Measurements from ENCODE around the gene VSNL1. TPM values are rescaled to one million over a fixed set of nuclear protein-coding genes. Genes with fewer than 3 reads are reported as not detected.

VSNL1 gene
- not detected for total RNA-seq

- Mint-ChIP-seq H3K27me3 (peaks cover 51% of the 10 kb centered on the region), H3K27ac (no peak within 1 kb of the TSS), H3K9me3 (peaks cover 2% of the 10 kb centered on the region), H3K4me3 (no peak within 1 kb of the TSS), H3K36me3 (ENCODE audit: low read depth) (no peaks in the 10 kb centered on the region), H3K4me1 (ENCODE audit: low read depth) (peaks cover 4% of the 10 kb centered on the region)
- intact Hi-C loops (cut with micrococcal nuclease) = no loop called here
- ChIA-PET POLR2A (interaction anchor here (0.9 kb wide), 1 partner anchor 20 kb away, joined by 3 read pairs; no protein-coding TSS in a partner anchor), CTCF (no interaction called here)
- no peak for TF ChIP-seq CTCF (IDR thresholded peaks at IDR 0.05)
- DNase-seq (no peak), ATAC-seq (no peak)
These were observed at the start of gene VSNL1 for GRCh38 chr2:17540093-17540812. Gene VSNL1 (plus strand): TSS chr2:17540696. CDS start chr2:17592075, 51,379 bp downstream.

- TF ChIP-seq CTCF (IDR thresholded peaks at IDR 0.05) = no peak
- H3K4me3 Mint-ChIP-seq = no peak overlapping the region
- intact Hi-C loops (cut with micrococcal nuclease) = no loop called here
- H3K27ac Mint-ChIP-seq = no peak overlapping the region
- POLR2A ChIA-PET = no interaction called here
- H3K27me3 Mint-ChIP-seq = no peaks in the 10 kb centered on the region
- CTCF ChIA-PET = no interaction called here
- no peaks in the 10 kb centered on the region for H3K4me1 Mint-ChIP-seq (ENCODE audit: low read depth)
- H3K36me3 Mint-ChIP-seq (ENCODE audit: low read depth) = no peaks in the 10 kb centered on the region
- no peaks in the 10 kb centered on the region for H3K9me3 Mint-ChIP-seq
- DNase-seq (no peak), ATAC-seq (no peak)
These were observed 44.9 kb upstream of the VSNL1 start for GRCh38 chr2:17495590-17495989.

GRCh38 chr2:17497718-17498117 is 42.8 kb upstream of the VSNL1 start:
- intact Hi-C loops (cut with micrococcal nuclease) = no loop called here
- ChIA-PET CTCF (no interaction called here), POLR2A (no interaction called here)
- TF ChIP-seq CTCF (IDR thresholded peaks at IDR 0.05) = no peak
- Mint-ChIP-seq H3K4me3 (no peak overlapping the region), H3K9me3 (no peaks in the 10 kb centered on the region), H3K4me1 (ENCODE audit: low read depth) (no peaks in the 10 kb centered on the region), H3K27me3 (no peaks in the 10 kb centered on the region), H3K36me3 (ENCODE audit: low read depth) (no peaks in the 10 kb centered on the region), H3K27ac (no peak overlapping the region)
- ATAC-seq = no peak
- DNase-seq = no peak

- ChIA-PET POLR2A (no interaction called here), CTCF (no interaction called here)
- H3K4me1 Mint-ChIP-seq (ENCODE audit: low read depth) = no peaks in the 10 kb centered on the region
- no peak overlapping the region for H3K27ac Mint-ChIP-seq
- no peak for TF ChIP-seq CTCF (IDR thresholded peaks at IDR 0.05)
- H3K27me3 Mint-ChIP-seq = no peaks in the 10 kb centered on the region
- no peak for DNase-seq
- H3K9me3 Mint-ChIP-seq = no peaks in the 10 kb centered on the region
- ATAC-seq = no peak
- H3K4me3 Mint-ChIP-seq = no peak overlapping the region
- no peaks in the 10 kb centered on the region for H3K36me3 Mint-ChIP-seq (ENCODE audit: low read depth)
- intact Hi-C loops (cut with micrococcal nuclease) = no loop called here
These were observed 33.5 kb upstream of the VSNL1 start for GRCh38 chr2:17506736-17507616.

GRCh38 chr2:17515652-17516051 is 24.8 kb upstream of the VSNL1 start:
- Mint-ChIP-seq H3K36me3 (ENCODE audit: low read depth) (no peaks in the 10 kb centered on the region), H3K27me3 (peaks cover 12% of the 10 kb centered on the region), H3K4me1 (ENCODE audit: low read depth) (no peaks in the 10 kb centered on the region), H3K4me3 (no peak overlapping the region), H3K9me3 (no peaks in the 10 kb centered on the region), H3K27ac (no peak overlapping the region)
- intact Hi-C loops (cut with micrococcal nuclease) = no loop called here
- CTCF ChIA-PET = no interaction called here
- ATAC-seq (no peak), DNase-seq (no peak)
- no peak for TF ChIP-seq CTCF (IDR thresholded peaks at IDR 0.05)
- POLR2A ChIA-PET = no interaction called here
